ENCODE results near the gene ENPP3.

The ENPP3 gene

DNA sequence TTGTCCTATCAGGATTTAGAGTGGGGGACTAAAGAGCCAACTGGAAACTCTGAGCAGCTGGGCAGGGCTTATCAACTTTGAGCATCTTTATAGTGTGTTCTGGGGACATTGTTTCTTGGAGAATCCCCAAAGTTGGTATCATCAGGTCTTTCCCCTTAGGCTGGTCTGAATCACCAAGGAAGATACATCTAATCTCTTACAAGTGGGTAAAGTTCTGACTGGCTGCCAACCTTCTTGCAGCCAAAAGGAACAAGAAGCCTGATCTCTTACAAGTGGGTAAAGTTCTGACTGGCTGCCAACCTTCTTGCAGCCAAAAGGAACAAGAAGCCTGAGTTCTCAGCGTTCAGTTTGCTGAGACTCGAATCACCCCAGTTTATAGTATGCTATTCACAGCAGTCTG lies 7.5 kb upstream of the ENPP3 start:
- peaks cover 26% of the 10 kb centered on the region for H3K79me2 ChIP-seq (ENCODE audit: insufficient read depth, low read length)
- H3F3A ChIP-seq (ENCODE audit: insufficient read depth), result no peaks in the 10 kb centered on the region
- no peak overlapping the region for H3K27ac ChIP-seq (ENCODE audit: low read depth, low read length)
- peaks cover 14% of the 10 kb centered on the region; the same call in 1 of the 2 replicates for H3K36me3 ChIP-seq (ENCODE audit: low read length)
- no peak for TF ChIP-seq EZH2phosphoT487 (conservative IDR thresholded peaks at IDR 0.05; ENCODE audit: low read length)
- TF ChIP-seq, protein P1, sequence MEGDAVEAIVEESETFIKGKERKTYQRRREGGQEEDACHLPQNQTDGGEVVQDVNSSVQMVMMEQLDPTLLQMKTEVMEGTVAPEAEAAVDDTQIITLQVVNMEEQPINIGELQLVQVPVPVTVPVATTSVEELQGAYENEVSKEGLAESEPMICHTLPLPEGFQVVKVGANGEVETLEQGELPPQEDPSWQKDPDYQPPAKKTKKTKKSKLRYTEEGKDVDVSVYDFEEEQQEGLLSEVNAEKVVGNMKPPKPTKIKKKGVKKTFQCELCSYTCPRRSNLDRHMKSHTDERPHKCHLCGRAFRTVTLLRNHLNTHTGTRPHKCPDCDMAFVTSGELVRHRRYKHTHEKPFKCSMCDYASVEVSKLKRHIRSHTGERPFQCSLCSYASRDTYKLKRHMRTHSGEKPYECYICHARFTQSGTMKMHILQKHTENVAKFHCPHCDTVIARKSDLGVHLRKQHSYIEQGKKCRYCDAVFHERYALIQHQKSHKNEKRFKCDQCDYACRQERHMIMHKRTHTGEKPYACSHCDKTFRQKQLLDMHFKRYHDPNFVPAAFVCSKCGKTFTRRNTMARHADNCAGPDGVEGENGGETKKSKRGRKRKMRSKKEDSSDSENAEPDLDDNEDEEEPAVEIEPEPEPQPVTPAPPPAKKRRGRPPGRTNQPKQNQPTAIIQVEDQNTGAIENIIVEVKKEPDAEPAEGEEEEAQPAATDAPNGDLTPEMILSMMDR (IDR thresholded peaks at IDR 0.05; ENCODE audit: insufficient read depth, low read length, poor library complexity, severe bottlenecking), result no peak
- H3K4me2 ChIP-seq (ENCODE audit: low read depth, low read length, poor library complexity, severe bottlenecking), result no peak overlapping the region
- no peaks in the 10 kb centered on the region for H3K9me2 ChIP-seq (replicated peaks; ENCODE audit: insufficient read depth, low read length)
- no peaks in the 10 kb centered on the region for H3K9me3 ChIP-seq (ENCODE audit: insufficient read depth, low read length)
- H3K27me3 ChIP-seq (ENCODE audit: low read length), result no peaks in the 10 kb centered on the region
- H3K9ac ChIP-seq (ENCODE audit: low read length), result no peak overlapping the region
- H2AFZ ChIP-seq (ENCODE audit: low read depth, low read length, severe bottlenecking), result no peak overlapping the region
- no peak overlapping the region for H3K4me3 ChIP-seq (ENCODE audit: insufficient read depth, low read length, poor library complexity, severe bottlenecking)
- no peaks in the 10 kb centered on the region for H4K20me1 ChIP-seq (ENCODE audit: low read depth, low read length)

DNA sequence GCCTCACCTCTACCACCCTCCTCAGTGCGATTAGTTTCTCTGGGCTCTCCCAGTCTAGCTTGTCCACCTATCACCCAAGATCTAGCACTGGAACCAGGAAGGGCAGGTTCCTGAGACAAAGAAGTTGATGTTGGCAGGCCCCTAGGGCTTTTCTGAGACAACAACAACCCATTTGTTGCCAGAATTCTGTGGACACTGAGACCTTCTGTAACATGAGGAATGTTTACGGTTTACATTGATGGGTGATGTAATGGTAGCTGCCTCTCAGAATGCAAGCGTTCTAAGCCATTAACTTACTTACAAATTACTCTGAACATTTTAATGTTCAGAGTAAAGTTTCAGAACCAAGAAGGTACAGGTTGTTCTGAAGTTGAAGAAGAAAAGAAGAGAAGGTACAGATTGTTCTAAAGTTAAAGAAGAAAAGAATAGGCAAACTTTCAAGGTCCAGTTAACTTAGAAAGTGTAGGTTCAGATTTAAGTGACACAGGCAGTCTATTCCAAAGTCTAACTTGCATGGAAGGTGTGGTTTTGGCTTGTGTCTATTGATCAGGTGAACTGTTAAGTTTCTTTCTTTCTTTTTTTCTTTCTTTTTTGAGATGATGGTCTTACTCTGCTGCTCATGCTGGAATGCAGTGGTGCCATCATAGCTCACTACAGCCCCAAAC lies 5.3 kb upstream of the ENPP3 start:
- no peak overlapping the region for H3K9ac ChIP-seq (ENCODE audit: low read length)
- H3K9me3 ChIP-seq (ENCODE audit: insufficient read depth, low read length), result no peaks in the 10 kb centered on the region
- no peak overlapping the region for H3K4me2 ChIP-seq (ENCODE audit: low read depth, low read length, poor library complexity, severe bottlenecking)
- H3K27me3 ChIP-seq (ENCODE audit: low read length), result no peaks in the 10 kb centered on the region
- no peak overlapping the region for H3K4me3 ChIP-seq (ENCODE audit: insufficient read depth, low read length, poor library complexity, severe bottlenecking)
- no peaks in the 10 kb centered on the region for H3K36me3 ChIP-seq (ENCODE audit: low read length)
- TF ChIP-seq EZH2phosphoT487 (conservative IDR thresholded peaks at IDR 0.05; ENCODE audit: low read length), result no peak
- TF ChIP-seq, protein P1 (IDR thresholded peaks at IDR 0.05; ENCODE audit: insufficient read depth, low read length, poor library complexity, severe bottlenecking), result no peak
- H3F3A ChIP-seq (ENCODE audit: insufficient read depth), result peaks cover 13% of the 10 kb centered on the region
- H3K9me2 ChIP-seq (replicated peaks; ENCODE audit: insufficient read depth, low read length), result no peaks in the 10 kb centered on the region
- H3K79me2 ChIP-seq (ENCODE audit: insufficient read depth, low read length), result peaks cover 13% of the 10 kb centered on the region
- no peak overlapping the region for H2AFZ ChIP-seq (ENCODE audit: low read depth, low read length, severe bottlenecking)
- H3K27ac ChIP-seq (ENCODE audit: low read depth, low read length), result no peak overlapping the region
- no peaks in the 10 kb centered on the region for H4K20me1 ChIP-seq (ENCODE audit: low read depth, low read length)

DNA sequence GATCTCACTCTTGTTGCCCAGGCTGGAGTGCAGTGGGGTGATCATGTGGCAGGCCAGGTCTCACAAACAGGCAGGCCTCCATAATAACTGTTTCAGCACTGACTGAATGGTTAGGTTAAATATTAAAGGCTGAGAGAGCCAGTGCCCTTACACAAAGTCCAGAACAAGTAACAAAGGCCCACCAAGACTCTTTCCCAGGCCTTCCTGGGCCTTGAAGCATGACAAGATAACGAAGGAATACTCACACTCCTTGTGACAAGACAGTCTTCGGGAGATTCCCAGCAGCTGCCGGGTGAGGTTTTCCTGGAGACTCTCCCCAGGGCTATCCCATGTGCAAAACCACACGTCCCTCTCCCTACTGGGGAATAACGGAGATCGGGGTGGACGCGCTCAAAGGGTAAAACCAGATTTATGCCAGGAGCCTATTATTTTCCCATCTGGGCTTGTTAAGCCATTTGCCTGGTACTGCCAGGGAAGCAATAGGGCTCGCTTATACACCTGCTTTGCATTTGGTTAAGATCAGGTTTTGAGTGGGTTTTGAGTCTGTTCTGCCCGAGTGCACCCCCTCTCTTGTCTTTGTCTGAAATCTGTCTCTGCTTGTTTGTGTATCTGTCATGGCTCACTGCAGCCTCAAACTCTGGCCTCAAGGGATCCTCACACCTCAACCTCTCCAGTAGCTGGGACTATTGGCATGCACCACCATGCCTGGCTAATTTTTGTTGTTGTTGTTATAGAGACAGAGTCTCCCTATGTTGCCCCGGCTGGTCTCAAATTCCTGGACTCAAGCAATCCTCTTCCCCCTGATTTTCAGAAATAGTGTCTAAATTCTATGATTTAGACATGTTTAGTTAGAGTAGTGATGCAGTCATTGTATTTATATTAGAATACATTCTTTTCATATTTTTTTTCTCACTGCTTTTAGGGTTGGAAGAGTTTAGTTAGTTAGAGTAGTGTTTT lies 1.4 kb upstream of the ENPP3 start:
- peaks cover 26% of the 10 kb centered on the region for H3K79me2 ChIP-seq (ENCODE audit: insufficient read depth, low read length)
- H4K20me1 ChIP-seq (ENCODE audit: low read depth, low read length), result no peaks in the 10 kb centered on the region
- peak overlapping the region; percentile 55 for H3K9ac ChIP-seq (ENCODE audit: low read length)
- H3F3A ChIP-seq (ENCODE audit: insufficient read depth), result peaks cover 24% of the 10 kb centered on the region
- H3K9me3 ChIP-seq (ENCODE audit: insufficient read depth, low read length), result no peaks in the 10 kb centered on the region
- peak overlapping the region; percentile 74 for H3K27ac ChIP-seq (ENCODE audit: low read depth, low read length)
- H3K27me3 ChIP-seq (ENCODE audit: low read length), result no peaks in the 10 kb centered on the region
- H2AFZ ChIP-seq (ENCODE audit: low read depth, low read length, severe bottlenecking), result no peak overlapping the region
- no peaks in the 10 kb centered on the region for H3K9me2 ChIP-seq (replicated peaks; ENCODE audit: insufficient read depth, low read length)
- TF ChIP-seq, protein P1 (IDR thresholded peaks at IDR 0.05; ENCODE audit: insufficient read depth, low read length, poor library complexity, severe bottlenecking), result no peak
- TF ChIP-seq EZH2phosphoT487 (conservative IDR thresholded peaks at IDR 0.05; ENCODE audit: low read length), result no peak
- no peaks in the 10 kb centered on the region; the same call in 1 of the 2 replicates for H3K36me3 ChIP-seq (ENCODE audit: low read length)
- H3K4me3 ChIP-seq (ENCODE audit: insufficient read depth, low read length, poor library complexity, severe bottlenecking), result peak overlapping the region; percentile 31
- H3K4me2 ChIP-seq (ENCODE audit: low read depth, low read length, poor library complexity, severe bottlenecking), result peak overlapping the region; percentile 98
